GM12878 (cell line): ENCODE data around the gene COX6B2.

ENCODE experiments used
- JUND ChIP-seq: IDR thresholded peaks from 2 replicates; pipeline ENCODE4 v1.6.1; 2012; ENCODE audit warnings: low read depth, mild to moderate bottlenecking, low read length, improper control_type of control experiment, moderate library complexity
- POLR2A ChIP-seq: IDR thresholded peaks from 2 replicates; pipeline ENCODE4 v1.6.1; 2011; ENCODE audit warnings: low read depth, mild to moderate bottlenecking, low read length
- TF ChIP-seq, protein P1 (sequence below): IDR thresholded peaks from 2 replicates; pipeline ENCODE4 v1.6.1; 2012; ENCODE audit warnings: low read length, inconsistent platforms
- TF ChIP-seq, protein P2 (sequence below), 3 experiments: IDR thresholded peaks in 2 of 3; conservative IDR thresholded peaks in 1 of 3; 2 replicates each; pipeline ENCODE4 v1.5.1; 2011; ENCODE audit warnings: low read depth in 3 of 3, low read length in 3 of 3, mild to moderate bottlenecking in 3 of 3, control low read depth in 2 of 3, moderate library complexity in 2 of 3, inconsistent platforms in 1 of 3, mixed read lengths in 1 of 3; ENCODE audit not compliant: control insufficient read depth in 2 of 3, insufficient read depth in 1 of 3; ENCODE audit errors: extremely low read depth in 1 of 3

DNA sequence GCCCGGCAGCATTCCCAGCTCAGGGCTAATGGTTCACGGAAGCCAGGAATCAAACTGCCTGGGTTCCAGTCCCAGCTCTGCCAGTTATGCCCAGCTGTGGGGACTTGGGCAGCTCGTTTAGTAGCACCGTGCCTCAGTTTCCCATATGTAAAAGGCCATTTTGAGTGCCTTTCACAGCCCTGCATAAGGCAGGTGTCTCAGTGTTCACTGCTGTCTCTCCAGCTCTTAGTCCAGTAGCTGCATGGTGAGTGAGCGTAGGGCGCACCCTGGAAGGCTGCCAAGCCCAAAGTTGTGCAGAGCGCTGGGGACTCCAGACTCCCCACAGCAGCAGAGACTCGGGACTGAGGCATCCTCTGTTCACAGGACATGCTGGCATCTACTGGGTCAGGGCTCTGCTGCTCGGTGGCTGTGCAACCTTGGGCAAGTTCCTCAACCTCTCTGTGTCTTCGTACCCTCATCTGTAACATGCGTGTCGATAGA is 36.7 kb upstream of the COX6B2 start:
- TF ChIP-seq POLR2A (peak; percentile 71), JUND (no peak)
- TF ChIP-seq, protein P1, sequence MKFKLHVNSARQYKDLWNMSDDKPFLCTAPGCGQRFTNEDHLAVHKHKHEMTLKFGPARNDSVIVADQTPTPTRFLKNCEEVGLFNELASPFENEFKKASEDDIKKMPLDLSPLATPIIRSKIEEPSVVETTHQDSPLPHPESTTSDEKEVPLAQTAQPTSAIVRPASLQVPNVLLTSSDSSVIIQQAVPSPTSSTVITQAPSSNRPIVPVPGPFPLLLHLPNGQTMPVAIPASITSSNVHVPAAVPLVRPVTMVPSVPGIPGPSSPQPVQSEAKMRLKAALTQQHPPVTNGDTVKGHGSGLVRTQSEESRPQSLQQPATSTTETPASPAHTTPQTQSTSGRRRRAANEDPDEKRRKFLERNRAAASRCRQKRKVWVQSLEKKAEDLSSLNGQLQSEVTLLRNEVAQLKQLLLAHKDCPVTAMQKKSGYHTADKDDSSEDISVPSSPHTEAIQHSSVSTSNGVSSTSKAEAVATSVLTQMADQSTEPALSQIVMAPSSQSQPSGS, result no peak
- TF ChIP-seq, protein P2, sequence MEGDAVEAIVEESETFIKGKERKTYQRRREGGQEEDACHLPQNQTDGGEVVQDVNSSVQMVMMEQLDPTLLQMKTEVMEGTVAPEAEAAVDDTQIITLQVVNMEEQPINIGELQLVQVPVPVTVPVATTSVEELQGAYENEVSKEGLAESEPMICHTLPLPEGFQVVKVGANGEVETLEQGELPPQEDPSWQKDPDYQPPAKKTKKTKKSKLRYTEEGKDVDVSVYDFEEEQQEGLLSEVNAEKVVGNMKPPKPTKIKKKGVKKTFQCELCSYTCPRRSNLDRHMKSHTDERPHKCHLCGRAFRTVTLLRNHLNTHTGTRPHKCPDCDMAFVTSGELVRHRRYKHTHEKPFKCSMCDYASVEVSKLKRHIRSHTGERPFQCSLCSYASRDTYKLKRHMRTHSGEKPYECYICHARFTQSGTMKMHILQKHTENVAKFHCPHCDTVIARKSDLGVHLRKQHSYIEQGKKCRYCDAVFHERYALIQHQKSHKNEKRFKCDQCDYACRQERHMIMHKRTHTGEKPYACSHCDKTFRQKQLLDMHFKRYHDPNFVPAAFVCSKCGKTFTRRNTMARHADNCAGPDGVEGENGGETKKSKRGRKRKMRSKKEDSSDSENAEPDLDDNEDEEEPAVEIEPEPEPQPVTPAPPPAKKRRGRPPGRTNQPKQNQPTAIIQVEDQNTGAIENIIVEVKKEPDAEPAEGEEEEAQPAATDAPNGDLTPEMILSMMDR (IDR thresholded peaks at IDR 0.05 in 2 of 3, conservative IDR thresholded peaks at IDR 0.05 in 1 of 3; ENCODE audit: control insufficient read depth in 2 of 3, extremely low read depth in 1 of 3, insufficient read depth in 1 of 3, low read depth in 3 of 3, low read length in 3 of 3), result no peak
